ENCODE measurements around the gene LSP1. TPM values are rescaled to one million over a fixed set of nuclear protein-coding genes. Genes with fewer than 3 reads are reported as not detected.

Gene LSP1
- total RNA-seq, 1 donor from 2014 or later = 41.9 TPM

DNA sequence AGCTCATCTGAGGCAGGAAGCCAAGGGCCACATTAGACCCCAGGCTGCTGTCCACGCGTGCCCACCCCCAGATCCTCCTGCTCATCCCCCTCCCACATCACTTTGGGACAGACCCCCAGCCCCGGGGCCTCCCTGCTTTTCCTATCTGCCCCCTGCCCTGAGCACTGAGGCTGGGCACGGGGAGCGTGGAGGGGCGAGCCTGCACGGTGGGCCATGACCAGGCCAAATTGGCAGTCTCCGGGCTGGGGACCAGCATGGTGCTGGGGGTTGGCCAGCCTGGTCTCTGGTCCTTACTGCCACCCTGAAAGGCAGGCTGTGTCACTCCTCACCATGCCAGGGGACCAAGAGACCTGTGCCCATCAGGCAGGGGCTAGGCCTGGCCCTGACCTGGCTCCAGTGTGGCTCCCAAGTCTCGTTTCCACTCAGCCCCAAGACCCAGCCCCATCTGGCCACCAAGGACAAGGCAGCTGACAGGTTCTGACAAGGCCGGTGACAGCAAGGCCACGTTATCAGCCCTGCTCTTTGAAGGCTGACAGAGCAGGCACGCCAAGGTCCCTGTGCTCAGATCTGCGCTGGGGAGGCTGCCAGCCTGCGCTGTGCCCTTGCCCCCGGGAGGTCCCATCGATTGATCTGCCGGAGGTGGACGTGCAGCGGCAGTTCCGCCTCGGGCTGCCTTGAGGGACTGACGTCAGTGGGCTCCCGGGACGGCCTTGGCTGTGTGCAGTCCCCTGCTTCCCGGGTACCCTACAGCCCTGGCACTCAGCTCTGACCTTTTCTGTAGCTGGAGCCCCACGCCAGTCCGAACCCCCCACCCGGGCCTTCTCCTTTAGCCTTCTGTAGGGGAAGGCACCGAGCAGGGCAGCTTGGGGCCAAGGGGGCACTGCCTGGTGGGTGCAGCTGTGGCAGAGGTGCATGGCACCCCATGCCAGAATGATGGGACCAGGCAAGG lies 10.5 kb upstream of the LSP1 start:
- no peaks in the 10 kb centered on the region for H3K27me3 ChIP-seq
- no peaks in the 10 kb centered on the region for H3K9me3 ChIP-seq
- H3K36me3 ChIP-seq = no peaks in the 10 kb centered on the region
- TF ChIP-seq, protein P1, sequence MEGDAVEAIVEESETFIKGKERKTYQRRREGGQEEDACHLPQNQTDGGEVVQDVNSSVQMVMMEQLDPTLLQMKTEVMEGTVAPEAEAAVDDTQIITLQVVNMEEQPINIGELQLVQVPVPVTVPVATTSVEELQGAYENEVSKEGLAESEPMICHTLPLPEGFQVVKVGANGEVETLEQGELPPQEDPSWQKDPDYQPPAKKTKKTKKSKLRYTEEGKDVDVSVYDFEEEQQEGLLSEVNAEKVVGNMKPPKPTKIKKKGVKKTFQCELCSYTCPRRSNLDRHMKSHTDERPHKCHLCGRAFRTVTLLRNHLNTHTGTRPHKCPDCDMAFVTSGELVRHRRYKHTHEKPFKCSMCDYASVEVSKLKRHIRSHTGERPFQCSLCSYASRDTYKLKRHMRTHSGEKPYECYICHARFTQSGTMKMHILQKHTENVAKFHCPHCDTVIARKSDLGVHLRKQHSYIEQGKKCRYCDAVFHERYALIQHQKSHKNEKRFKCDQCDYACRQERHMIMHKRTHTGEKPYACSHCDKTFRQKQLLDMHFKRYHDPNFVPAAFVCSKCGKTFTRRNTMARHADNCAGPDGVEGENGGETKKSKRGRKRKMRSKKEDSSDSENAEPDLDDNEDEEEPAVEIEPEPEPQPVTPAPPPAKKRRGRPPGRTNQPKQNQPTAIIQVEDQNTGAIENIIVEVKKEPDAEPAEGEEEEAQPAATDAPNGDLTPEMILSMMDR (IDR thresholded peaks at IDR 0.05) = no peak
- H3K4me3 ChIP-seq = no peak overlapping the region
- intact Hi-C loops (cut with DNase I) = no loop called here
- no peak for DNase-seq (ENCODE audit: low spot score in 2 of 2)
- no peak overlapping the region for H3K27ac ChIP-seq
- no peaks in the 10 kb centered on the region for H3K4me1 ChIP-seq

DNA sequence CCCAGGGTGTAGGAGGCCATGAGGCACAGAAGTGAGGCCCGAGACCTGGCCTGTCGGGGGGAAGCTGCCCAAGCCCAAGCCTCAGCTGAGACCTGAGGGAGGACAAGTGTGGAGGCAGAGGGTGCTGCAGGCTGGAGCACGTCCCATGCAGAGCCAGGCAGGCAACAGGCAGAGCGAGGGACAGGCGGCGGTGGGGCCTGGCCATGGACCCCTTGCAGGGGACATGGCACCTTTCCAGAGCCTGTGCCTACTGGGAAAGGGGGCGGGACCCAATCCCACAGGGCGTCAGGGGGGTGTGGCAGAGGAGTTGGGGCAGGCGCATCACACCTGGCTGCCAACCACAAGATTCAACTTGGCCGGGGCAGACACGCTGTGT lies 9.8 kb upstream of the LSP1 start:
- TF ChIP-seq, protein P1 (IDR thresholded peaks at IDR 0.05) = no peak
- Histone ChIP-seq H3K27ac (no peak overlapping the region), H3K4me3 (no peak overlapping the region), H3K27me3 (no peaks in the 10 kb centered on the region), H3K4me1 (no peaks in the 10 kb centered on the region), H3K36me3 (no peaks in the 10 kb centered on the region), H3K9me3 (no peaks in the 10 kb centered on the region)
- no peak for DNase-seq (ENCODE audit: low spot score in 2 of 2)
- intact Hi-C loops (cut with DNase I) = no loop called here

DNA sequence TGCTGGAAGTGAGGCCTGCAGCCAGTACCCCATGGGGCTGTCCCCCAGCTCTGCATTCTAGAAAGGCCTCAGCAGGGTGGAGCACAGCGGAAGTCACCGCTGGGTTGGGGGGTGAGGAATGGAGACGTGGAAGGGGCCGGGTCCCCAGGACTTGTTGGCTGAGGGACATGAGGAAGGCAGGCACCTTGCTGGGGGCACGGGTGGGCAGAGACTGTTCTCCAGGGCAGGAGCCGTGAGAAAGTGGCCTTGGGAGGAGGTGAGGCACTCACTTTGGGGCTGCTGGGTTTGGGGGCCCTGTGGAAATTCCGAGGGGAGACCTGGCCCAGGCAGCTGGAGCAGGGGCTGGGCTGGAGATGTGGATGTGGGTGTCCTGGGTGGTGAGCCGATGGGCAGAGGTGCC lies 9.1 kb upstream of the LSP1 start:
- Histone ChIP-seq H3K27ac (no peak overlapping the region), H3K9me3 (no peaks in the 10 kb centered on the region), H3K4me1 (no peaks in the 10 kb centered on the region), H3K4me3 (no peak overlapping the region), H3K27me3 (no peaks in the 10 kb centered on the region), H3K36me3 (no peaks in the 10 kb centered on the region)
- TF ChIP-seq, protein P1 (IDR thresholded peaks at IDR 0.05) = no peak
- intact Hi-C loops (cut with DNase I) = no loop called here
- DNase-seq (ENCODE audit: low spot score in 2 of 2) = no peak

DNA sequence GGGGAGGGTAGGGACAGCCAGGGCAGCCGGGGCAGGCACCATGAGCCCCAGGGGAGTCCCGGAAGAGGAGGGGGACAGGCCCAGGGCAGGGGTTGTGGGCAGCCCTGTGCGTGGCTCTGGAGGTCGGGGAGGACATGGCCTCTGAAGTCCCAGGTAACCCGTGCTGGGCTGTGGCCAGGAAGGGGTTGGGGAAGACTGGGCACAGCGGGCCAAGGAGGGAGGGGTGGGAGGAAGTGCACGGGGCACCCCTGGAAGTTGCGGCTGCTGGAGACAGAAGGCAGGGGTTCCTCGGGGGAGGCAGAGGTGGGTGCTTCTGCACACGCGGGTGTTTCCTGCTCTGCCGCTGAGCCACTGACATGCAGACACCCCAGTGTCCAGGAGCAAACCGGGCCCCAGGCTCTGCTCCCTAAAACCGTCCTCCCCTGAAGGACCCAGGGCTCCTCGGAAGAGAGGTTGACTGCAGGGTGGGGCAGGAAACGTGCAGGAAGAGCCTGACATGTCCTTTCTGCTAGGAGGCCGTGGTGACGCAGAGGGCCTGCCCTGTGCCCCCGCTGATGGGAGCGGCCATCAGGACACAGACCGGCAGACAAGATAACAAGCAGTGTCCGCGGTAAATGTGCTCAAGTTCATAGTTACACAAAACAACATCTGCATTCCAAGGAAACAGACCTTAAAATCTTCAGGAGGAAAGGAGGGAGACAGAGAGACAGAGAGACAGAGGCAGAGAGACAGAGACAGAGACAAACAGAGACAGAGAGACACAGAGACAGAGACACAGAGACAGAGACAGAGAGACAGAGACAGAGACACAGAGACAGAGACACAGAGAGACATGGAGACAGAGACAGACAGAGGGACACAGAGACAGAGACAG lies 8.4 kb upstream of the LSP1 start:
- H3K27ac ChIP-seq = no peak overlapping the region
- no peak overlapping the region for H3K4me3 ChIP-seq
- no peaks in the 10 kb centered on the region for H3K9me3 ChIP-seq
- no peaks in the 10 kb centered on the region for H3K36me3 ChIP-seq
- TF ChIP-seq, protein P1 (IDR thresholded peaks at IDR 0.05) = no peak
- no peaks in the 10 kb centered on the region for H3K4me1 ChIP-seq
- H3K27me3 ChIP-seq = no peaks in the 10 kb centered on the region
- intact Hi-C loops (cut with DNase I) = no loop called here
- no peak for DNase-seq (ENCODE audit: low spot score in 2 of 2)

DNA sequence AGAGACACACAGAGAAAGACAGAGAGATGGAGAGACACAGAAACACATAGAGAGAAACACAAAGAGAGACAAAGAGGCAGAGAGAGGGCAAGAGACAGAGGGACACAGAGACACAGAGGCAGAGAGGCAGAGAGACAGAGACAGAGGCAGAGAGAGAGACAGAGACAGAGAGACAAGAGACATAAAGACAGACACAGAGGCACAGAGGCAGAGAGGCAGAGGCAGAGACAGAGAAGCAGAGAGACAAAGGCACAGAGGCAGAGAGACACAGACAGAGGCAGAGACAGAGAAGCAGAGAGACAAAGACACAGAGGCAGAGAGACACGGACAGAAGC lies 7.8 kb upstream of the LSP1 start:
- H3K9me3 ChIP-seq = no peaks in the 10 kb centered on the region
- no peaks in the 10 kb centered on the region for H3K27me3 ChIP-seq
- no peaks in the 10 kb centered on the region for H3K4me1 ChIP-seq
- intact Hi-C loops (cut with DNase I) = no loop called here
- H3K27ac ChIP-seq = no peak overlapping the region
- no peak for DNase-seq (ENCODE audit: low spot score in 2 of 2)
- H3K36me3 ChIP-seq = no peaks in the 10 kb centered on the region
- TF ChIP-seq, protein P1 (IDR thresholded peaks at IDR 0.05) = no peak
- H3K4me3 ChIP-seq = no peak overlapping the region
